Esophagus squamous epithelium (tissue), 4 donors: ENCODE measurements around the gene CA10.

ENCODE experiments used
- CTCF ChIP-seq, 6 experiments: fragments of 450-650 bp in 4 of 6; fragments of 200-600 bp in 2 of 6; sonication (generic) in 2 of 6; IDR thresholded peaks; one replicate each; pipeline ENCODE4 v1.5.1; 2016 to 2019; ENCODE audit warnings: antibody characterized with exemption in 6 of 6, mild to moderate bottlenecking in 4 of 6, moderate library complexity in 4 of 6
- POLR2A ChIP-seq, 4 donors: fragments of 450-650 bp; IDR thresholded peaks; one replicate each; pipeline ENCODE4 v1.6.1; 2017; ENCODE audit warnings: antibody characterized with exemption in 4 of 4, mild to moderate bottlenecking in 4 of 4, moderate library complexity in 3 of 4

GRCh38 chr17:52035336-52035915 is 123.1 kb downstream of the CA10 start:
- TF ChIP-seq CTCF (IDR thresholded peaks at IDR 0.05) (no peak), POLR2A (IDR thresholded peaks at IDR 0.05) (no peak)
